ENCODE results near the gene HSD3B7. TPM values are rescaled to one million over a fixed set of nuclear protein-coding genes. Genes with fewer than 3 reads are reported as not detected.
"Not testable (repeated sequence)": the region's sequence is repeated elsewhere in the genome, so short reads cannot be mapped to it uniquely, and the experiment has no call there.

The HSD3B7 gene
- 45.6 and 47.7 TPM in 2 replicates for total RNA-seq

GRCh38 chr16:30984669-30985400 lies at the start of gene HSD3B7:
Gene HSD3B7, plus strand, starts transcription at chr16:30985207. Its CDS starts 452 bp downstream, at chr16:30985659.
- H3K4me1 ChIP-seq (ENCODE audit: insufficient read depth, low read length): peaks cover 14% of the 10 kb centered on the region
- no peaks in the 10 kb centered on the region for H4K20me1 ChIP-seq (ENCODE audit: insufficient read depth, low read length)
- peak; percentile 83 for TF ChIP-seq CTCF (IDR thresholded peaks at IDR 0.05; ENCODE audit: extremely low read depth, low read depth, low read length)
- peaks cover 23% of the 10 kb centered on the region for H3K36me3 ChIP-seq (ENCODE audit: insufficient read depth, low read length)
- no peaks in the 10 kb centered on the region for H3K9me3 ChIP-seq (ENCODE audit: low read depth, low read length)
- no peaks in the 10 kb centered on the region for H3K27me3 ChIP-seq (ENCODE audit: insufficient read depth, low read length)
- peak within 1 kb of the TSS; percentile 45 for H3K27ac ChIP-seq (ENCODE audit: low read depth, low read length)
- H3K79me2 ChIP-seq (ENCODE audit: insufficient read depth, low read length): no peaks in the 10 kb centered on the region
- peak within 1 kb of the TSS; percentile 9 for H2AFZ ChIP-seq (ENCODE audit: low read length)
- peak; percentile 100 for DNase-seq (ENCODE audit: insufficient read length, low spot score, missing footprints)
- H3K4me2 ChIP-seq (ENCODE audit: insufficient read depth, low read length): peak within 1 kb of the TSS; percentile 84
- H3K4me3 ChIP-seq (ENCODE audit: insufficient read depth, low read length): peak within 1 kb of the TSS; percentile 70

GRCh38 chr16:30937692-30938091 lies 47.3 kb upstream of the HSD3B7 start:
- Histone ChIP-seq H2AFZ (ENCODE audit: low read length) (no peak overlapping the region), H3K4me3 (ENCODE audit: insufficient read depth, low read length) (no peak overlapping the region), H4K20me1 (ENCODE audit: insufficient read depth, low read length) (peaks cover 16% of the 10 kb centered on the region), H3K36me3 (ENCODE audit: insufficient read depth, low read length) (peaks cover 17% of the 10 kb centered on the region), H3K27me3 (ENCODE audit: insufficient read depth, low read length) (no peaks in the 10 kb centered on the region), H3K79me2 (ENCODE audit: insufficient read depth, low read length) (peaks cover 17% of the 10 kb centered on the region), H3K4me1 (ENCODE audit: insufficient read depth, low read length) (peaks cover 5% of the 10 kb centered on the region), H3K4me2 (ENCODE audit: insufficient read depth, low read length) (no peak overlapping the region), H3K9me3 (ENCODE audit: low read depth, low read length) (no peaks in the 10 kb centered on the region), H3K27ac (ENCODE audit: low read depth, low read length) (no peak overlapping the region)
- DNase-seq (ENCODE audit: insufficient read length, low spot score, missing footprints): peak; percentile 15
- no peak for TF ChIP-seq CTCF (IDR thresholded peaks at IDR 0.05; ENCODE audit: extremely low read depth, low read depth, low read length)

- peaks cover 29% of the 10 kb centered on the region for H3K36me3 ChIP-seq (ENCODE audit: insufficient read depth, low read length)
Observed at GRCh38 chr16:30939571-30939970, 45.4 kb upstream of the HSD3B7 start.

GRCh38 chr16:30941600-30942425 lies 43.2 kb upstream of the HSD3B7 start:
- Histone ChIP-seq H3K9me3 (ENCODE audit: low read depth, low read length) (no peaks in the 10 kb centered on the region), H3K27ac (ENCODE audit: low read depth, low read length) (peak overlapping the region; percentile 0), H4K20me1 (ENCODE audit: insufficient read depth, low read length) (peaks cover 14% of the 10 kb centered on the region), H3K27me3 (ENCODE audit: insufficient read depth, low read length) (no peaks in the 10 kb centered on the region), H3K4me2 (ENCODE audit: insufficient read depth, low read length) (no peak overlapping the region), H3K4me3 (ENCODE audit: insufficient read depth, low read length) (no peak overlapping the region), H2AFZ (ENCODE audit: low read length) (no peak overlapping the region), H3K79me2 (ENCODE audit: insufficient read depth, low read length) (peaks cover 17% of the 10 kb centered on the region), H3K36me3 (ENCODE audit: insufficient read depth, low read length) (peaks cover 27% of the 10 kb centered on the region), H3K4me1 (ENCODE audit: insufficient read depth, low read length) (peaks cover 5% of the 10 kb centered on the region)
- DNase-seq (ENCODE audit: insufficient read length, low spot score, missing footprints): peak; percentile 97
- peak; percentile 84 for TF ChIP-seq CTCF (IDR thresholded peaks at IDR 0.05; ENCODE audit: extremely low read depth, low read depth, low read length)

More at GRCh38 chr16:30939571-30939970, 45.4 kb upstream of the HSD3B7 start:
- H3K4me3 ChIP-seq (ENCODE audit: insufficient read depth, low read length); H3K4me1 ChIP-seq (ENCODE audit: insufficient read depth, low read length); H2AFZ ChIP-seq (ENCODE audit: low read length); H3K9me3 ChIP-seq (ENCODE audit: low read depth, low read length); H3K27me3 ChIP-seq (ENCODE audit: insufficient read depth, low read length); H3K4me2 ChIP-seq (ENCODE audit: insufficient read depth, low read length): not testable (repeated sequence)
- H4K20me1 ChIP-seq (ENCODE audit: insufficient read depth, low read length): peaks cover 16% of the 10 kb centered on the region
- peak overlapping the region; percentile 72 for H3K27ac ChIP-seq (ENCODE audit: low read depth, low read length)
- DNase-seq (ENCODE audit: insufficient read length, low spot score, missing footprints): peak; percentile 86
- H3K79me2 ChIP-seq (ENCODE audit: insufficient read depth, low read length): peaks cover 17% of the 10 kb centered on the region
